ENCODE measurements around the gene RIN1.

RIN1 gene

GRCh38 chr11:66284526-66285078 lies 51.6 kb downstream of the RIN1 start:
- in situ Hi-C loops (cut with MboI; ENCODE audit: low sequenced_read_pairs): no loop called here

DNA sequence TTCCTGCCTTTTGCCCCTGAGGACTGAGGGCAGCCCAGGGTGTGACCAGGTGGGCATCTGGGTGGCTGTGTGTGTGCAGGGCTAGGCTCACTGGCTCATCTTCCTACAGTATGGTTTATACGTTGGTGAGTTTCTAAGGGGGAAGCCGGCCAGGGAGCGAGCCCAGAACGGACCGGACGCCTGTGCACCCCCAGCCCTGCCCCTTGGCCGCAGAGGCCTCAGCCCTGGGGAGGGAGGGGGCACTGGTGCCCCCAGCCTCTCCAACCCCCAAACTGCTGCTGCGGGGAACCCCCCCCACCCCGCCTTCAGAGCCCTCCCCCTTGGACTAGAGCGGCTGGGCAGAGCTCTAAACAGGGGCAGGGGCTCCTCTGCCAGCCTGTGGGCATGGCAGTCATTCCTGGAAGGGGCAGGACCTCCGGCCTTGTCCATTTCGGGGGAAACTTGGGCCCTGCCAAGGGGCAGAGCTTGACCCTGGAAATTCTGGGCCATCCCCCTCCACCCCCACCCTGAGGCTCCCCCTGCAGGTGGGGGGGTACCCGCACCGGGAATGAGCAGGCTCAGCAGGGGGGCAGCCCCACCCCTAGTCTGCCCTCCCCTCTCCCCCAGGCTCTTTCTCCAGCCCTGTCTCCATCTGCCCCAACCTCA lies 52.7 kb downstream of the RIN1 start:
- in situ Hi-C loops (cut with MboI; ENCODE audit: low sequenced_read_pairs): no loop called here

GRCh38 chr11:66282468-66283455 lies 53.5 kb downstream of the RIN1 start:
- in situ Hi-C loops (cut with MboI; ENCODE audit: low sequenced_read_pairs): no loop called here

All from HL-60/S4 (cell line).